SK-N-MC (cell line): Measurements from ENCODE around the gene SIGLEC15.

Source experiments
- DNase-seq: peaks from one replicate; pipeline ENCODE4 v3.0.0-alpha.2; 2011; ENCODE audit warnings: low read depth, low spot score
- H3K27ac ChIP-seq: fragments of 200-600 bp; sonication (generic); 2 replicates; pipeline ENCODE4 v1.5.1; 2016; ENCODE audit warnings: mixed run types
- H3K36me3 ChIP-seq: fragments of 200-600 bp; sonication (generic); 2 replicates; pipeline ENCODE4 v1.6.1; 2017; ENCODE audit warnings: antibody characterized with exemption, low read length, mixed read lengths; ENCODE audit not compliant: insufficient read depth
- H3K4me3 ChIP-seq: fragments of 200-600 bp; sonication (generic); 2 replicates; pipeline ENCODE4 v1.5.1; 2016
- H3K9ac ChIP-seq: fragments of 200-600 bp; sonication (generic); 2 replicates; pipeline ENCODE4 v1.8.0; 2017; ENCODE audit warnings: mixed run types, mixed read lengths; ENCODE audit not compliant: insufficient read length
- H3K9me3 ChIP-seq: fragments of 200-600 bp; sonication (generic); 2 replicates; pipeline ENCODE4 v1.6.1; 2017; ENCODE audit warnings: low read depth, mild to moderate bottlenecking, antibody characterized with exemption, low read length, moderate library complexity, mixed read lengths
- EZH2 ChIP-seq: fragments of 200-600 bp; sonication (generic); IDR thresholded peaks from one replicate; pipeline ENCODE4 v1.6.1; 2017; ENCODE audit warnings: antibody characterized with exemption
- FOXP2 ChIP-seq: optimal IDR thresholded peaks from 2 replicates; pipeline ENCODE3; 2011; ENCODE audit warnings: mild to moderate bottlenecking, moderate library complexity; ENCODE audit not compliant: insufficient read depth; ENCODE audit errors: extremely low read length, control extremely low read depth
- POLR2AphosphoS5 ChIP-seq: IDR thresholded peaks from 2 replicates; pipeline ENCODE4 v1.6.1; 2012; ENCODE audit warnings: mild to moderate bottlenecking, low read depth, low read length, borderline replicate concordance

The SIGLEC15 gene

GRCh38 chr18:45861926-45862325 is 36.5 kb downstream of the SIGLEC15 start:
- H3K36me3 ChIP-seq = peaks cover 39% of the 10 kb centered on the region
- TF ChIP-seq EZH2 (no peak), FOXP2 (no peak), POLR2AphosphoS5 (no peak)

GRCh38 chr18:45863469-45863868 is 38.0 kb downstream of the SIGLEC15 start:
- no peaks in the 10 kb centered on the region for H3K9me3 ChIP-seq
- TF ChIP-seq FOXP2 = no peak
- DNase-seq = no peak
- no peak overlapping the region for H3K27ac ChIP-seq
- H3K9ac ChIP-seq = no peak overlapping the region
- peaks cover 31% of the 10 kb centered on the region for H3K36me3 ChIP-seq
- no peak overlapping the region for H3K4me3 ChIP-seq

More at GRCh38 chr18:45861926-45862325, 36.5 kb downstream of the SIGLEC15 start:
- no peaks in the 10 kb centered on the region for H3K9me3 ChIP-seq
- no peak overlapping the region for H3K9ac ChIP-seq
- H3K4me3 ChIP-seq = no peak overlapping the region
- no peak for DNase-seq
- no peak overlapping the region for H3K27ac ChIP-seq

- Histone ChIP-seq H3K36me3 (peaks cover 30% of the 10 kb centered on the region), H3K27ac (no peak overlapping the region)
- no peak for DNase-seq
Measured at GRCh38 chr18:45864081-45864480, 38.6 kb downstream of the SIGLEC15 start.

GRCh38 chr18:45865466-45865865 is 40.0 kb downstream of the SIGLEC15 start:
- H3K27ac ChIP-seq = no peak overlapping the region
- no peak overlapping the region for H3K9ac ChIP-seq
- no peak for DNase-seq
- peaks cover 30% of the 10 kb centered on the region for H3K36me3 ChIP-seq
- H3K9me3 ChIP-seq = no peaks in the 10 kb centered on the region
- no peak overlapping the region for H3K4me3 ChIP-seq
- TF ChIP-seq EZH2 (no peak), FOXP2 (no peak), POLR2AphosphoS5 (no peak)

More at GRCh38 chr18:45864081-45864480, 38.6 kb downstream of the SIGLEC15 start:
- Histone ChIP-seq H3K9ac (no peak overlapping the region), H3K9me3 (no peaks in the 10 kb centered on the region), H3K4me3 (no peak overlapping the region)
- TF ChIP-seq POLR2AphosphoS5 (no peak), FOXP2 (no peak), EZH2 (no peak)

GRCh38 chr18:45870419-45870818 is 44.9 kb downstream of the SIGLEC15 start:
- no peak overlapping the region for H3K4me3 ChIP-seq
- TF ChIP-seq POLR2AphosphoS5 (no peak), FOXP2 (no peak), EZH2 (no peak)
- no peak for DNase-seq
- no peak overlapping the region for H3K27ac ChIP-seq
- H3K9ac ChIP-seq = no peak overlapping the region
- H3K9me3 ChIP-seq = no peaks in the 10 kb centered on the region
- H3K36me3 ChIP-seq = peaks cover 18% of the 10 kb centered on the region; the same call in 1 of the 2 replicates

- no peak overlapping the region for H3K9ac ChIP-seq
- no peaks in the 10 kb centered on the region for H3K9me3 ChIP-seq
- H3K36me3 ChIP-seq = peaks cover 13% of the 10 kb centered on the region; the same call in 1 of the 2 replicates
- no peak for TF ChIP-seq POLR2AphosphoS5
- no peak for TF ChIP-seq FOXP2
- TF ChIP-seq EZH2 = no peak
- H3K27ac ChIP-seq = no peak overlapping the region
- H3K4me3 ChIP-seq = no peak overlapping the region
- DNase-seq = no peak
Measured at GRCh38 chr18:45871431-45872084, 46.1 kb downstream of the SIGLEC15 start.

- Histone ChIP-seq H3K4me3 (no peak overlapping the region), H3K27ac (no peak overlapping the region)
Measured at GRCh38 chr18:45874491-45875184, 49.2 kb downstream of the SIGLEC15 start.

GRCh38 chr18:45876161-45876560 is 50.7 kb downstream of the SIGLEC15 start:
- Histone ChIP-seq H3K36me3 (peaks cover 11% of the 10 kb centered on the region; the same call in 1 of the 2 replicates), H3K4me3 (no peak overlapping the region), H3K27ac (no peak overlapping the region), H3K9ac (no peak overlapping the region), H3K9me3 (no peaks in the 10 kb centered on the region)
- no peak for DNase-seq
- TF ChIP-seq FOXP2 = no peak
- no peak for TF ChIP-seq EZH2
- TF ChIP-seq POLR2AphosphoS5 = no peak

More at GRCh38 chr18:45874491-45875184, 49.2 kb downstream of the SIGLEC15 start:
- Histone ChIP-seq H3K36me3 (peaks cover 11% of the 10 kb centered on the region; the same call in 1 of the 2 replicates), H3K9ac (no peak overlapping the region), H3K9me3 (no peaks in the 10 kb centered on the region)
- no peak for DNase-seq
- TF ChIP-seq EZH2 (no peak), POLR2AphosphoS5 (no peak), FOXP2 (no peak)
